Stimulated activated CD8-positive, alpha-beta memory T cell treated with anti-CD3 and anti-CD28 coated beads, Interleukin-12 subunit alpha, Interleukin-12 subunit beta, amount 100 ng/mL, for 24 hours (primary cell): ENCODE measurements around the gene ATAD3B.
"Not testable (repeated sequence)": the region's sequence is repeated elsewhere in the genome, so short reads cannot be mapped to it uniquely, and the experiment has no call there.

Experiments
- DNase-seq: peaks from one replicate; pipeline ENCODE4 v3.0.0-alpha.2; 2020; ENCODE audit errors: extremely low read depth

The ATAD3B gene

GRCh38 chr1:1481811-1482210 lies 10.2 kb downstream of the ATAD3B start:
- DNase-seq, result not testable (repeated sequence)

- no peak for DNase-seq
Measured at GRCh38 chr1:1482856-1483255, 11.3 kb downstream of the ATAD3B start.

- no peak for DNase-seq
Measured at GRCh38 chr1:1483714-1484113, 12.1 kb downstream of the ATAD3B start.

GRCh38 chr1:1484976-1485750 lies 13.6 kb downstream of the ATAD3B start:
- not testable (repeated sequence) for DNase-seq

GRCh38 chr1:1485755-1486317 lies 14.3 kb downstream of the ATAD3B start:
- not testable (repeated sequence) for DNase-seq

GRCh38 chr1:1487701-1488100 lies 16.1 kb downstream of the ATAD3B start:
- no peak for DNase-seq

GRCh38 chr1:1489231-1489630 lies 17.7 kb downstream of the ATAD3B start:
- no peak for DNase-seq

GRCh38 chr1:1489861-1490260 lies 18.3 kb downstream of the ATAD3B start:
- DNase-seq, result no peak

GRCh38 chr1:1490633-1491230 lies 19.2 kb downstream of the ATAD3B start:
- no peak for DNase-seq

GRCh38 chr1:1491601-1492000 lies 20.0 kb downstream of the ATAD3B start:
- DNase-seq, result no peak

GRCh38 chr1:1494311-1494710 lies 22.7 kb downstream of the ATAD3B start:
- DNase-seq, result not testable (repeated sequence)

- not testable (repeated sequence) for DNase-seq
Measured at GRCh38 chr1:1495461-1495975, 24.0 kb downstream of the ATAD3B start.

GRCh38 chr1:1504777-1505365 lies 33.3 kb downstream of the ATAD3B start:
- DNase-seq, result not testable (repeated sequence)

GRCh38 chr1:1505366-1505798 lies 33.8 kb downstream of the ATAD3B start:
- DNase-seq, result not testable (repeated sequence)

GRCh38 chr1:1505801-1506200 lies 34.2 kb downstream of the ATAD3B start:
- not testable (repeated sequence) for DNase-seq

GRCh38 chr1:1507305-1507704 lies 35.7 kb downstream of the ATAD3B start:
- no peak for DNase-seq

- DNase-seq, result not testable (repeated sequence)
Measured at GRCh38 chr1:1508775-1509464, 37.4 kb downstream of the ATAD3B start.

- not testable (repeated sequence) for DNase-seq
Measured at GRCh38 chr1:1509465-1509850, 37.9 kb downstream of the ATAD3B start.

GRCh38 chr1:1510912-1511532 lies 39.5 kb downstream of the ATAD3B start:
- DNase-seq, result no peak

GRCh38 chr1:1511533-1512285 lies 40.1 kb downstream of the ATAD3B start, which contains the start of gene ATAD3A:
Gene ATAD3A, plus strand, starts transcription at chr1:1512162. Its CDS starts 107 bp downstream, at chr1:1512269.
- DNase-seq, result peak; percentile 96
